ENCODE results near the gene PTOV1. TPM values are rescaled to one million over a fixed set of nuclear protein-coding genes. Genes with fewer than 3 reads are reported as not detected.

PTOV1 gene
- total and polyA plus RNA-seq, 2 donors = 46.1 to 121 TPM

DNA sequence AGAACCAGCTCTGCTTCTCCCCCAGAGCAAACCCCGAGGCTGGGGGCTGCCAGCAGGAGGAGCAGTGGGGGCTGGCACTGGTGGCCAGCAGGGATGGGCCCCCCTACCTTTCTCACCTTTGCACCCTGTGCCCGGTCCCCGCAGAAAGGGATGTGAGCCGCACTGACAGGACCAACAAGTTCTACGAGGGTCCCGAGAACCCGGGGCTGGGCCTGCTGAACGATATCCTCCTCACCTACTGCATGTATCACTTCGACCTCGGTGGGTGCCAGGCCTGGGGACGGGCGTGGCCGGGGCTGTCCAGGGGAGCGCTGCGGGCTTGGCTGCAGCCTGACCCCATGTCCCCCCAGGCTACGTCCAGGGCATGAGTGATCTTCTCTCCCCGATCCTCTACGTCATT lies 33.1 kb downstream of the PTOV1 start:
- Histone ChIP-seq H3K36me3 (ENCODE audit: insufficient read depth) (peaks cover 16% of the 10 kb centered on the region), H3K4me1 (ENCODE audit: insufficient read depth) (no peaks in the 10 kb centered on the region), H3K4me3 (ENCODE audit: low read depth, low read length) (no peak overlapping the region), H3K27ac (ENCODE audit: low read depth) (no peak overlapping the region)
- WGBS = 95% methylated on average over 18 of the region's 18 CpGs
- no peak for DNase-seq (ENCODE audit: extremely low spot score)

DNA sequence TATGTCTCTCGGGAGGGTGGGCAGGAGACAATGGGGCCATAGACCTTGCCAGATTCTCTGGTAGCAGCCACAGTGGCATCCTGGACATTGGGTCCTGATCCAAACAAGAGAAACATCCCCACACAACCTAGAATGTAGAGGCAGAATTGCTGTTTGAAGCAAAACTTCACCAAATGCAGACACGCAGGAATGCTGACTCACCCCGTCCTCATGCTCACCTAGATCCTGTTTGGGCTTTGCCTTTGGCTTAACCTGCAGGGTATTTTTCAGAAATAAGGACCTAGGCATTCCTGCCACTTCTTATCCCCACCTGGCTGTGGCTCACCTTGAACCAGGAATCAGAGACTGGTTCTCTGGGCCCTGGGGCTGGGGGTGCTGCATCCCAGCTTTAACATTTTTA lies 33.8 kb downstream of the PTOV1 start:
- Histone ChIP-seq H3K4me1 (ENCODE audit: insufficient read depth) (no peaks in the 10 kb centered on the region), H3K36me3 (ENCODE audit: insufficient read depth) (peaks cover 16% of the 10 kb centered on the region), H3K4me3 (ENCODE audit: low read depth, low read length) (no peak overlapping the region), H3K27ac (ENCODE audit: low read depth) (no peak overlapping the region)
- no peak for DNase-seq (ENCODE audit: extremely low spot score)
- WGBS = 93% methylated on average over 3 of the region's 3 CpGs

DNA sequence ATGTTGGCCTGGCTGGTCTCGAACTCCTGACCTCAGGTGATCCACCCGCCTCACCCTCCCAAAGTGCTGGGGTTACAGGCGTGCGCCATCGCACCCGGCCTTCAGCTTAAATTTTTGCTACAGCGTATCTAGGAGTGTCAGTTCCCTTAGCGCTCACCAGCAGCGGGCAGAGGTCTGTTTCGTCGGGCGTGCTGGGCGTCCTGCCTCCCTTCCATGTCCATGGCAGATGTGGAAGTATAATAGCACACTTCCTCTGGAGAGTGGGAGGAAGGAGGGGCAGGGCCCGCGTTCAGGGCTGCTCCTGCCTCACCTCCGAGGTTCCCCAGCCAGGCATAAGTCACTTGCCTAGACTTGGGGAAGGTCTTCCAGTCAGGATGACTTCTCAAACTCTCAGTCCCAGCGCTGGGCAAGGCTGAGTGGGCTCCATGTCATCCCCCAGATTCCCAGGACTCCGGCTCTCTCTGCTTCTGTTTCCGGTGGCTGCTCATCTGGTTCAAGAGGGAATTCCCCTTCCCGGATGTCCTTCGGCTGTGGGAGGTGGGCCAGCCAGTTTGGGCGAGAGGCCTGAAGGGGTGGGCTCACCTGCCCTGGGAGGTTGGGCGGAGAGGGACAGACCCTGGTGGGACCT lies 36.2 kb downstream of the PTOV1 start:
- Histone ChIP-seq H3K36me3 (ENCODE audit: insufficient read depth) (peaks cover 8% of the 10 kb centered on the region), H3K4me3 (ENCODE audit: low read depth, low read length) (no peak overlapping the region), H3K27ac (ENCODE audit: low read depth) (no peak overlapping the region), H3K4me1 (ENCODE audit: insufficient read depth) (no peaks in the 10 kb centered on the region)
- WGBS = 73% methylated on average over 23 of the region's 23 CpGs
- DNase-seq (ENCODE audit: extremely low spot score) = no peak

DNA sequence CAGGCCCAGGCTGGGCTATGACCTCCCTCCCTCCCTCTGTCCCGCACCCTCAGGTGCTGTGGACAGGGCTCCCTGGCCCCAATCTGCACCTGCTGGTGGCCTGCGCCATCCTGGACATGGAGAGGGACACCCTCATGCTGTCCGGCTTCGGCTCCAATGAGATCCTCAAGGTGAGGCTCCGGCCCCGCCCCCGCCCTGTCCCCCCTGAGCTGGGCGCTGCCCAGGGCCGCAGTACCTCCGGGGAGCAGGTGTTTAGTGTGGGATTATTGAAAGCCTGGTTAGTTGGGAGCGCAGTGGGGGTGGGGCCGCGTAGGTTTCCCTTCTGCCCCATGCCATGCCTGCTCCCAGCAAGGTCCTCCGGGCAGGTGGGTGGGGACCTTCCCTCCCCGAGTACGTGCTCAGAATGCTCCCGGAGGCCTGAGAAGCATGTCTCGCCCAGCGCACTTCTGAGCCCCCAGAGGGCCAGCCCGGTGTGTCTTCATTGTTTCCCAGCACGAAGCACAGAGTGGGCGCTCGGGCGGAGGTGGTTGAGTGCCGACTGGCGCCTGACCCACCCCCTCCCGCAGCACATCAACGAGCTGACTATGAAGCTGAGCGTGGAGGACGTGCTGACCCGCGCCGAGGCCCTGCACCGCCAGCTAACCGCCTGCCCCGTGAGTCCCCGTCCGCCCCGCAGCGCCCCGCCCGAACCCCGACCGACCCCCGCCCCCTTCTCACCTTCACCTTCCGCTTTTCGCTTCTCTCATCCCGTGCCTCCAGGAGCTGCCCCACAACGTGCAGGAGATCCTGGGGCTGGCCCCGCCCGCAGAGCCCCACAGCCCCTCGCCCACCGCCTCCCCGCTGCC lies 36.9 kb downstream of the PTOV1 start:
- no peak for DNase-seq (ENCODE audit: extremely low spot score)
- Histone ChIP-seq H3K4me1 (ENCODE audit: insufficient read depth) (no peaks in the 10 kb centered on the region), H3K4me3 (ENCODE audit: low read depth, low read length) (no peak overlapping the region), H3K27ac (ENCODE audit: low read depth) (no peak overlapping the region), H3K36me3 (ENCODE audit: insufficient read depth) (peaks cover 8% of the 10 kb centered on the region)
- 67% methylated on average over 54 of the region's 54 CpGs for WGBS

DNA sequence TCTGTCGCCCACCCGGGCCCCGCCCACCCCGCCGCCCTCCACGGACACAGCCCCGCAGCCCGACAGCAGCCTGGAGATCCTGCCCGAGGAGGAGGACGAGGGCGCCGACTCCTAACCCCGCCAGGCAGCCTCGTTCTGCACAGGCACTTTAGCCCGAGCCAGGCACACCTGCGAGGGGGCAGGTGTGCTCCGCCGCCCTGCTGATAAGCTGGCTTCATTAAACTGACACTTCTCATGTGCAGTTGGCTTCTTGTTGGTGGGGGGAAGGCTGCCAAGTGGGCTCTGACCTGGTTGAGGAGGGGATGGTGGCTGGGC lies 37.5 kb downstream of the PTOV1 start:
- Histone ChIP-seq H3K4me1 (ENCODE audit: insufficient read depth) (no peaks in the 10 kb centered on the region), H3K4me3 (ENCODE audit: low read depth, low read length) (no peak overlapping the region), H3K27ac (ENCODE audit: low read depth) (no peak overlapping the region), H3K36me3 (ENCODE audit: insufficient read depth) (peaks cover 8% of the 10 kb centered on the region)
- DNase-seq (ENCODE audit: extremely low spot score) = no peak
- 83% methylated on average over 18 of the region's 18 CpGs for WGBS

DNA sequence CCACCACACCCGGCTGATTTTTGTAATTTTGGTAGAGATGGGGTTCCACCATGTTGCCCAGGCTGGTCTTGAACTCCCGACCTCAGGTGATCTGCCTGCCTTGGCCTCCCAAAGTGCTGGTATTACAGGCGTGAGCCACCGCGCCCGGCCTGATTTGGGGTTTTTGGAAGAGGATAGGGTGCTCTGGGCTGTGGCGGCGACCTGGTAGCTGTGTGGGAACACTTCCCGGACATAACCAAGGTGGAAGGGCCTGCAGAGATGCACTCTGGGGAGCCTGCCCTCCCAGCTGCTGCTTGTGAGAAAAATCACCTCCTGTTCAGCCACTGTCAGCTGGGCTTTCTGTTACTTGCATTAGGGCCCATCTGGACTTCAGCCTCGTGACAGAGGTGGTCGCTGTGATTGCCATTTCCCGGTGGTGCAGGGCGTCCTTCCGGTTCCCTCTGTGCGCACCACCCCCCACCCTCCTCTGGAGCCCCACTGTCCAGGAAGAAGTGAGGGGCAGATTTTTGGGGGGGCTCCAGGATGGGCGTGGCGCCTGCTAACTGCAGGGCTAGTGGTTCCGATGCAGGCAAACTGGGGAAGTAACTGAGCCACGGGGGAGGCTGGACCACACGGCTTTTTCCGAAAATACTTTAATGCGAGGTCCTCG lies 38.2 kb downstream of the PTOV1 start:
- peaks cover 4% of the 10 kb centered on the region for H3K36me3 ChIP-seq (ENCODE audit: insufficient read depth)

DNA sequence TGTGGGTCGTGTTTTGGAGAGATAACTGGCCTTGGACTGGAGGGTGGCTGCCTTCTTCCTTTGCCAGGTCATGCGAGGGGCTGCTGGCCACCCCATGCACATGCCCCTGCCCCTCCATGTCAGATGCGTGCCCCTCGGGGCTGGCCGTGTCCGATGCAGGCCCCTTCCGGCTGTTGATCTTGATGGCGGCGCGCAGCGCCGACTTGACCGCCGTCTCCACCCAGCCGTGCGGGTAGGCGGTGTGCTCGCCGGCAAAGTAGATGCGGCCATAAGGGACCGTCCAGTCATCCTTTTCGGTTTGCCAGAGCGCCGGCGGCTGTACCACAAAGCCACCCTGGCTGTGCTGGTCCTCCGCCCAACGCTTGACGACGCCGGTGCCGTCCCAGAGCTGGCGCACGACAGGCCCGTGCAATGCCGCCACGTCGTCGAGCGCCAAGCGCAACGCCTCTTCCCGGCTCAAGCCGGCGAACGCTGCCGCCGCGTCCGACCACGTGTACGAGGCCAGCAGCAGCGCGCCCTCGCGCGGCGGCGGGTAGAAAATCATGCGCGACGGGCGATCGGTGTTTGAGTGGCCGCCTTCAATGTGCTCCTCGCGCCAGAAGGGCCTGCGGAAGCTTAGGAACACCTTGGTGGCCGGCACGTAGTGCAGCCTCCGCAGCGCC lies 38.9 kb downstream of the PTOV1 start:
- DNase-seq (ENCODE audit: extremely low spot score) = no peak
- Histone ChIP-seq H3K4me1 (ENCODE audit: insufficient read depth) (no peaks in the 10 kb centered on the region), H3K4me3 (ENCODE audit: low read depth, low read length) (peak overlapping the region; percentile 11), H3K27ac (ENCODE audit: low read depth) (no peak overlapping the region), H3K36me3 (ENCODE audit: insufficient read depth) (peaks cover 2% of the 10 kb centered on the region)
- WGBS = 19% methylated on average over 71 of the region's 71 CpGs

More for the DNA sequence above, 38.2 kb downstream of the PTOV1 start:
- WGBS = 92% methylated on average over 23 of the region's 23 CpGs
- Histone ChIP-seq H3K4me3 (ENCODE audit: low read depth, low read length) (no peak overlapping the region), H3K27ac (ENCODE audit: low read depth) (no peak overlapping the region), H3K4me1 (ENCODE audit: insufficient read depth) (no peaks in the 10 kb centered on the region)
- DNase-seq (ENCODE audit: extremely low spot score) = no peak

DNA sequence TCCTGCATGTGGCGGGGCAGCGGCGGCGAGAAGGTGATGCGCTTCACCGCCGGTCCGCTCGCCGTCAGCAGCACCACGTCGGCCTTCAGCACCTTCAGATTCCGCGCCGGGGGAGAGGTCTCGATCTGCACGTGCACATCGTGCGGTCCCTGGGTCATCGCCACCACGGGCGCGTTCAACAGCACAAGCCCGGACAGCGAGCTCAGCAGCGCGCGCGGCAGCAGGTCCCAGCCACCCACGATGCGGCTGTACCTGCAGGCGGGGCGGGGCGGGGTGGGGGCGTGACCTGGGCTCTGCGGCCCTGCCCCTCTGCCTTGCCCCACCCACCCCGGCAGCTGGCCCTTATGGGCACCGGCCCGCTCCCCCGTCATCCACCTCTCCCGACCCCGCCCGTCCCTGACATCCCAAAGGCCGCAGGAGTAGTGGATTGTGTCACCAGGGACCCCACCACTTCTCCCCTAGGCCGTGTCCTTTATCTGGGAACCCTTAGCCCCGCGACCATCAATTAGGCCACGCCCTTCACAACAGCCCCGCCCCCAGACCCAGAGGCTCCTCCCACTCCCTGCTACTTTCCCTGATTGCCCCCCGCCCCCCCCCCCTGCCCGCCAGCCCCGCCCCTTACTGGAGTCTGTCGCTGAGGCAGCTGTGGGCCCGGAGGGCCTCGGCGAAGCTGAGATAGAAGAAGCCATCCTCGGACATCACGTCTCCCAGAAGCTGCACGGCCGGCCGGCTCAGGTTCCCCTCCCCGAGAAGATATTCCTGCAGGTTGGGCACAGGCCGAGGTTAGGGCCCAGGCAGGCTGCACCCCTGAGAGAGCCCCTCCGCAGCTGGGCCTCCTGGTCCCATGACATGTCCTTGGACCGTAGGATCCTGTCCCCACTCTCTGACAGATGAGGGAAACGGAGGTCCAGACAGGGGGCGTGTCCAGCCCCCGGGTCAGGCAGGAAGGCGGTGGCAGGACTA lies 39.7 kb downstream of the PTOV1 start:
- Histone ChIP-seq H3K4me1 (ENCODE audit: insufficient read depth) (no peaks in the 10 kb centered on the region), H3K4me3 (ENCODE audit: low read depth, low read length) (peak overlapping the region; percentile 11), H3K36me3 (ENCODE audit: insufficient read depth) (no peaks in the 10 kb centered on the region), H3K27ac (ENCODE audit: low read depth) (no peak overlapping the region)
- 10% methylated on average over 69 of the region's 69 CpGs for WGBS
- DNase-seq (ENCODE audit: extremely low spot score) = no peak

DNA sequence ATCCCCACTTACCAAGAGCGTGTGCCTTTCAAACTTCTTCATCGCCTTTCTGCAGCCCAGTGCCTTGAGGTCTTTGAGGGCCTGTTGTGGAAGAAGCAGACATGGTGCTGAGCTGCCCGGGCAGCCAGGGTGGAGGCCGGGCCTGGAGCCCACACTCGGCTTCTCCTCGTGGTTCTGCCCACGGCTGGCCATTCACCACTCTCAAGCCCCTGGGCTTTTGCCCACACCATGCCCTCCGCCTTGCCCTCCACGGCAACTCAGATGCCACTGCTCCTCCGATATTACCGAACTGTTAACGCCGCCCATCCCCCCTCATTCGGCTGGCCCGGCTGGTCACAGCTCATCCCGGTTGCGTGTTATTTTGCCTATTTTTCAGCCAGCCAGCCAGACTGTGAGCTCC lies 40.4 kb downstream of the PTOV1 start:
- no peak overlapping the region for H3K4me3 ChIP-seq (ENCODE audit: low read depth, low read length)

DNA sequence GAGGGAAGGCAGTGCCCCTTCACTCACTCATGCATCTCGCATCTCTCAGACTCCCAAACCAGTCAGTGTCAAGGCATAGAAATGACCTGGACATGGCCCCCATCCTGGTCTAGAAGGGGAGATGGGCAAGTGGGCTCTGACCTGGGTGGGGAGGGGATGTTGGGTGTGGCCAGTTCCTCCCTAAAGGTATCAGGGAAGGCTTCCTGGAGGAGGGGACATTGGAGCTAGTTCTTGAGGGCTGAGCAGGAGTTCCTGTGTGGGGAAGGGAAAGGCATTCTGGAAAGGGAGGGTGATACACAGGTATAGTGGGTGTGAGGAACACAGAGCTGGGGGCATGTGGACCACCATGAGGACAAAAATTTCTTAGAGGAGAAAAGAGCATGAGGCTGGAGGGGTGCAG lies 41.8 kb downstream of the PTOV1 start:
- 95% methylated on average over 1 of the region's 1 CpG for WGBS
- Histone ChIP-seq H3K36me3 (ENCODE audit: insufficient read depth) (no peaks in the 10 kb centered on the region), H3K4me3 (ENCODE audit: low read depth, low read length) (no peak overlapping the region), H3K27ac (ENCODE audit: low read depth) (no peak overlapping the region), H3K4me1 (ENCODE audit: insufficient read depth) (no peaks in the 10 kb centered on the region)
- DNase-seq (ENCODE audit: extremely low spot score) = no peak

More for the DNA sequence above, 40.4 kb downstream of the PTOV1 start:
- WGBS = 84% methylated on average over 17 of the region's 17 CpGs
- H3K4me1 ChIP-seq (ENCODE audit: insufficient read depth) = no peaks in the 10 kb centered on the region
- DNase-seq (ENCODE audit: extremely low spot score) = no peak
- H3K36me3 ChIP-seq (ENCODE audit: insufficient read depth) = no peaks in the 10 kb centered on the region
- no peak overlapping the region for H3K27ac ChIP-seq (ENCODE audit: low read depth)

DNA sequence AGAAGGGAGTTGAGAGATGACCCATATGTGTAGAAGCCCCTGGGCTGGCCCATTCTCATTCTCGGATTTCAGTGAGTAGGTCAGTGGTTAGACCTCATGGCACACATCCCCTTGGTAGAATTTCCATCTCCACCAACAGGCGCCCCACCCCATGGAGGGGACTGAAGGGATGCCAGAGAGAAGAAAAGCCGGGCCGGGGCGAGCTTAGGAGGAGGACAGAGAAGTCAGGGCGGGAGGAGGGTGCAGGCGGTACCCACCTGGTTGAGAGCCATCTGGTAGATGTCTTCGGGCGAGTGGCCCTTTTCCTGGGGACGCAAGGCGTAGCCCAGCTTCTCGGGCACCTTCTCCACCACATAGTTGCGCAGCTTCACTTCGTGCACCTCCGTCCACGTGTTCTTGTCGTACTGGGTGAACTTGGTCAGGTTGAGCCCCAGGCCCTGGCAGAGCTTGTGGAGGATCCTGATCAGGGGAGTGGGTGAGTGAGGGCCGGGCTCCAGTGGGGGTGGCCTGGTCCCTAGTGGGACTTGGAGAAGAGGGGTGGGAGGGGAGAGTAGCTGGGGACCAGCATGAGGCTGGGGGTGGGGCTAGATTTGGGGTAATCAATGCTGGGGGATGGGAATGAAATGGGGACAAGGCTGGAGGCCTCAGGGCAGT lies 43.2 kb downstream of the PTOV1 start:
- no peaks in the 10 kb centered on the region for H3K4me1 ChIP-seq (ENCODE audit: insufficient read depth)
- no peak overlapping the region for H3K4me3 ChIP-seq (ENCODE audit: low read depth, low read length)
- H3K27ac ChIP-seq (ENCODE audit: low read depth) = no peak overlapping the region
- H3K36me3 ChIP-seq (ENCODE audit: insufficient read depth) = no peaks in the 10 kb centered on the region
- WGBS = 91% methylated on average over 18 of the region's 18 CpGs
- DNase-seq (ENCODE audit: extremely low spot score) = no peak

DNA sequence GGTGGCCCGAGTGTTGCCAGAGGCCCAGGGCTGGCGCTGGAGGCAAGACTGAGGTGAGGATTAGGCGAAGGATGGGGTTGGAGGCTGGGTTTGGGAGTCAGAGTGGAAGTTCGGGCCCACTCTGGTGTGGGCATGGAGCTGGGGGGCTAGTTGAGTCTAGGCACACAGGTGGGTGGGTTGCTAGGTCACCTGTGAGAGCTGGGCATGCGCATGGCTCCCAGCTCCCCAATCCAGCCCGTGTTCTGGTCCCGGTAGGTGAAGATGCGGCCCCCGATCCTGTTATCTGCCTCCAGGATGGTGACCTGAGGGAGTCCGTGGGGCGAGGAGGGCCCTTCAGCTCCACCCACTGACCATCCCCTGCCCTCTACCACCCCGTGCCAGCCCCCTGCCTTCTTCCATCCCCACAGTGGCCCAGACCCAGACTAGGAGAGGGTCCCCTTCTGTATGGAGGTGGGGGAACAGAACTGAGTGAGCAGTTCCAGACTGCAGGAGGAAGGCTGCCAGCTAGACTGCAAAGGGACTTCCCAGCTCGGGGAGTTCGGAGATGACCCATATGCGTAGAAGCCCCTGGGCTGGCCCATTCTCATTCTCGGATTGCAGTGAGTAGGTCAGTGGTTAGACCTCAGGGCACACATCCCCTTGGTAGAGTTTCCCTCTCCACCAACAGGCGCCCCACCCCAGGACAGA lies 44.1 kb downstream of the PTOV1 start:
- Histone ChIP-seq H3K4me1 (ENCODE audit: insufficient read depth) (no peaks in the 10 kb centered on the region), H3K36me3 (ENCODE audit: insufficient read depth) (no peaks in the 10 kb centered on the region), H3K27ac (ENCODE audit: low read depth) (no peak overlapping the region), H3K4me3 (ENCODE audit: low read depth, low read length) (no peak overlapping the region)
- no peak for DNase-seq (ENCODE audit: extremely low spot score)
- 81% methylated on average over 17 of the region's 17 CpGs for WGBS
